SKM-1 treated with dmso at 0.1 percent for 144 hours (cell line): ENCODE results near the gene KATNB1.

Experiments used
- DNase-seq: peaks from one replicate; lab custom pipeline; 2025; ENCODE audit not compliant: unreplicated experiment; lab: John Stamatoyannopoulos, UW

Gene KATNB1

DNA sequence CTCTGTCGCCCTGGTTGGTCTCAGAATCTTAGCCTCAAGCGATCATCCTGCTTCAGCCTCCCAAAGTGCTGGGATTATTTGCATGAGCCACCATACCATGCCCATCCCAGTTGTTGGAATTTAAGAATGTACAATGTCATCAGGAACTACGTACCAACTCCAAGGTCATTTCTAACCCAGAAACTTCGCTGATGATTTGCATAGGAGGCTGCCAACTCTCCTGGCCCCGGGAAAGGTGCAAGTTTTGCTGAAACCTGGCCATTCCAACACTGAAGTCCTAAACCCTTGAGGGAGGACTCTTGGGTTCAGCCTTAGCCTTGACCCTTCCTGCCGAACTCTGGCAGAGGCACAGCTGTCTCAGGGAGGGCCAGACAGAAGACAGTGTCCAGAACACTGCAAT, 69.6 kb downstream of the KATNB1 start:
- no peak for DNase-seq
